Colonic mucosa (tissue), 4 donors: Measurements from ENCODE around the gene AP5Z1. TPM values are rescaled to one million over a fixed set of nuclear protein-coding genes. Genes with fewer than 3 reads are reported as not detected.

Experiments
- DNase-seq: peaks from one replicate; pipeline ENCODE4 v3.0.0-alpha.2; 2020
- H3K27ac ChIP-seq: fragments of 200-600 bp; one replicate; pipeline ENCODE4 v1.8.0; 2021
- H3K27me3 ChIP-seq: fragments of 200-600 bp; one replicate; pipeline ENCODE4 v1.8.0; 2021
- H3K36me3 ChIP-seq: fragments of 200-600 bp; one replicate; pipeline ENCODE4 v1.8.0; 2021
- H3K4me1 ChIP-seq: fragments of 200-600 bp; one replicate; pipeline ENCODE4 v1.8.0; 2021; ENCODE audit warnings: mild to moderate bottlenecking
- H3K4me3 ChIP-seq: fragments of 200-600 bp; one replicate; pipeline ENCODE4 v1.8.0; 2021
- H3K9ac ChIP-seq, 2 donors: one replicate each; pipeline ENCODE4 v1.7.0; 2013; ENCODE audit warnings: control low read depth in 2 of 2, low read depth in 2 of 2, low read length in 2 of 2
- H3K9me3 ChIP-seq: fragments of 200-600 bp; one replicate; pipeline ENCODE4 v1.8.0; 2021
- CTCF ChIP-seq: fragments of 200-600 bp; IDR thresholded peaks from one replicate; pipeline ENCODE4 v1.8.0; 2022; ENCODE audit warnings: antibody characterized with exemption, mild to moderate bottlenecking
- intact Hi-C: fragments of 100-400 bp; cut with DNase I; formaldehyde crosslinking; loops from one replicate; pipeline ENCODE4 v1.14.1; 2022
- total RNA-seq, 2 donors: library from RNA; stranded (reverse); fragmentation: NEBNext Ultra II Directional in 1 of 2; extraction: Animal tissue kit (Norgen Biotek cat#: 25700) in 1 of 2; gene quantifications; one replicate each; pipeline ENCODE4 v1.2.1, GENCODE V29; 2021
- donor health status: healthy.
- donor health status: DM: no; HTN: no; CAD: no.
- donor health status: DM: no; HTN: no; CAD: no.

The AP5Z1 gene
- total RNA-seq, 2 donors from 2014 or later, result 27.9 to 49.9 TPM

DNA sequence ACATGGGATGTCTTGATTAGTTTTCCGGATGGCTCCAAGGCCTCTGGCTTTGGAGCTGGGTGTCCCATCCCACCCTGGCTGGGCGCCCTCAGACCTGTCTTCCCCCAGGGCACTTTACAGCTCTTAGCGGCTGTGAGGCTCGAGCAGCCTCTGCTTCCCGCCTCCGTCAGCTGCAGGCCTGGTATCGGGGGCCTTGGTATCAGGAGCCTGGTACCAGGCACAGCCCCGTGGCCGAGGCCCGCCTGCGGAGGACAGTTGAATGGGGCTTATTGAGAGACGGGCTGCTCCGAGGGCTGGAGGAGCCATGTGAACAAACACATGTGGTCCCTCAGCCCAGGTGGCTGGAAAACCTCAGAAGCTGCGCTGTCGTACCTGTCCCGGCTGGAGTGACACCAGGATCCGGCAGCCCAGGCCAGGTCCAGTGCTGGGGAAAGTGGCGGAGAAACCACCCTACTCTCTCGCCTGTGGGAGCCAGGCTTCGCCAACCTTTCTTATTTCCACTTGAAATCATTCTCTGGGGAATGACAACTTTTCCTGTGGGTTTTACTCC, 23.9 kb upstream of the AP5Z1 start:
- H3K27ac ChIP-seq, result no peak overlapping the region
- DNase-seq, result no peak
- TF ChIP-seq CTCF, result no peak
- peaks cover 16% of the 10 kb centered on the region for H3K36me3 ChIP-seq
- H3K9ac ChIP-seq, result no peak overlapping the region
- H3K9me3 ChIP-seq, result no peaks in the 10 kb centered on the region
- intact Hi-C loops, result loop anchor here (5.0 kb wide), 2 partner anchors 69 to 109 kb away; partner anchors contain the start of gene FOXK1
- peaks cover 3% of the 10 kb centered on the region for H3K4me1 ChIP-seq
- no peaks in the 10 kb centered on the region for H3K27me3 ChIP-seq
- no peak overlapping the region for H3K4me3 ChIP-seq

- Histone ChIP-seq H3K4me3 (no peak overlapping the region), H3K9ac (no peak overlapping the region), H3K4me1 (no peaks in the 10 kb centered on the region), H3K27ac (no peak overlapping the region), H3K27me3 (no peaks in the 10 kb centered on the region), H3K9me3 (no peaks in the 10 kb centered on the region), H3K36me3 (peaks cover 16% of the 10 kb centered on the region)
- intact Hi-C loops, result loop anchor here (5.0 kb wide), 2 partner anchors 72 to 112 kb away; partner anchors contain the start of gene FOXK1
- DNase-seq, result peak; percentile 90
- peak; percentile 86 for TF ChIP-seq CTCF
These were observed 21.6 kb upstream of the AP5Z1 start for GRCh38 chr7:4753598-4754432.

- Histone ChIP-seq H3K36me3 (peaks cover 16% of the 10 kb centered on the region), H3K9ac (no peak overlapping the region), H3K4me3 (no peak overlapping the region), H3K27me3 (no peaks in the 10 kb centered on the region), H3K9me3 (no peaks in the 10 kb centered on the region), H3K27ac (no peak overlapping the region), H3K4me1 (no peaks in the 10 kb centered on the region)
- DNase-seq, result no peak
- TF ChIP-seq CTCF, result no peak
- intact Hi-C loops, result loop anchor here (5.0 kb wide), 2 partner anchors 72 to 112 kb away; partner anchors contain the start of gene FOXK1
These were observed 20.9 kb upstream of the AP5Z1 start for GRCh38 chr7:4754433-4755010.

- intact Hi-C loops, result no loop called here
- peaks cover 16% of the 10 kb centered on the region for H3K36me3 ChIP-seq
- H3K9me3 ChIP-seq, result no peaks in the 10 kb centered on the region
These were observed 20.4 kb upstream of the AP5Z1 start for GRCh38 chr7:4755045-4755444.

More at GRCh38 chr7:4755045-4755444, 20.4 kb upstream of the AP5Z1 start:
- no peak for DNase-seq
- Histone ChIP-seq H3K27ac (no peak overlapping the region), H3K4me3 (no peak overlapping the region), H3K4me1 (no peaks in the 10 kb centered on the region), H3K9ac (no peak overlapping the region), H3K27me3 (no peaks in the 10 kb centered on the region)
- TF ChIP-seq CTCF, result no peak
